DMS153 (cell line): ENCODE data around the gene PCCB.
A peak's percentile ranks its signal among the peaks of the same experiment; 100 is the strongest.
"Not testable (repeated sequence)": the region's sequence is repeated elsewhere in the genome, so short reads cannot be mapped to it uniquely, and the experiment has no call there.

ENCODE experiments used
- DNase-seq: peaks from one replicate; lab custom pipeline; 2025; lab: John Stamatoyannopoulos, UW

Gene PCCB

GRCh38 chr3:136250059-136250902 lies at the start of gene PCCB:
Gene PCCB (plus strand): TSS chr3:136250340. CDS start chr3:136250376, 36 bp downstream.
- peak; percentile 95 for DNase-seq

GRCh38 chr3:136207489-136208115 lies 42.5 kb upstream of the PCCB start:
- DNase-seq: no peak

GRCh38 chr3:136209921-136210320 lies 40.2 kb upstream of the PCCB start:
- no peak for DNase-seq

- DNase-seq: no peak
Measured at GRCh38 chr3:136211547-136211946, 38.6 kb upstream of the PCCB start.

- DNase-seq: not testable (repeated sequence)
Measured at GRCh38 chr3:136222746-136223145, 27.4 kb upstream of the PCCB start.

GRCh38 chr3:136232413-136232812 lies 17.7 kb upstream of the PCCB start:
- no peak for DNase-seq

GRCh38 chr3:136235545-136235944 lies 14.6 kb upstream of the PCCB start:
- no peak for DNase-seq

- no peak for DNase-seq
Measured at GRCh38 chr3:136236109-136236508, 14.0 kb upstream of the PCCB start.

- no peak for DNase-seq
Measured at GRCh38 chr3:136237103-136237502, 13.0 kb upstream of the PCCB start.

- DNase-seq: no peak
Measured at GRCh38 chr3:136237961-136238649, 12.0 kb upstream of the PCCB start.

- no peak for DNase-seq
Measured at GRCh38 chr3:136239094-136239493, 11.0 kb upstream of the PCCB start.

- DNase-seq: no peak
Measured at GRCh38 chr3:136245691-136246090, 4.4 kb upstream of the PCCB start.

- DNase-seq: no peak
Measured at GRCh38 chr3:136247436-136247835, 2.7 kb upstream of the PCCB start.

- no peak for DNase-seq
Measured at GRCh38 chr3:136247855-136248590, 2.1 kb upstream of the PCCB start.

GRCh38 chr3:136249091-136249490 lies 1.0 kb upstream of the PCCB start:
- no peak for DNase-seq

GRCh38 chr3:136249593-136249992 lies 547 bp upstream of the PCCB start:
- no peak for DNase-seq

GRCh38 chr3:136250903-136251460 lies 842 bp downstream of the PCCB start:
- peak; percentile 65 for DNase-seq

- DNase-seq: no peak
Measured at GRCh38 chr3:136251511-136251910, 1.4 kb downstream of the PCCB start.

- no peak for DNase-seq
Measured at GRCh38 chr3:136255672-136256406, 5.7 kb downstream of the PCCB start.

GRCh38 chr3:136258199-136258598 lies 8.1 kb downstream of the PCCB start:
- DNase-seq: no peak

- no peak for DNase-seq
Measured at GRCh38 chr3:136261826-136262225, 11.7 kb downstream of the PCCB start.
